ENCODE data around the gene STAG3. TPM values are rescaled to one million over a fixed set of nuclear protein-coding genes. Genes with fewer than 3 reads are reported as not detected.
"Not testable (repeated sequence)": the region's sequence is repeated elsewhere in the genome, so short reads cannot be mapped to it uniquely, and the experiment has no call there.

The STAG3 gene
- total and polyA plus RNA-seq, 5 donors = 0.41 to 1.1 (median 0.78) TPM; not detected in 1

DNA sequence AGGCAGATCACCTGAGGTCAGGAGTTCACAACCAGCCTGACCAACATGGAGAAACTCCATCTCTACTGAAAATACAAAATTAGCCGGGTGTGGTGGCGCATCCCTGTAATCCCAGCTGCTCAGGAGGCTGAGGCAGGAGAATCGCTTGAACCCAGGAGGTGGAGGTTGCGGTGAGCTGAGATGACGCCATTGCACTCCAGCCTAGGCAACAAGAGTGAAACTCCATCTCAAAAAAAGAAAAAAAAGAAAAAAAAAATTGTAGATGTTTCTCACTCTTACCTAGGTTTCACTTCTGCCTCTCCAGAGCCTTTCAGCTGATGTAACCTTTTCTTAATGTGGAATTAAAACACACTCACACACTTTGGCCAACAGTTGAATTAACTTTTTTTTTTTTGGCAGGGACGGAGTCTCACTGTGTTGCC, 18.2 kb downstream of the STAG3 start:
- DNase-seq; H3K27me3 ChIP-seq (ENCODE audit: control insufficient read depth, insufficient read depth); H3K4me3 ChIP-seq (ENCODE audit: low read length); ATAC-seq; H3K4me1 ChIP-seq (ENCODE audit: control insufficient read depth, insufficient read depth, low read length); intact Hi-C loops (cut with DNase I); H3K27ac ChIP-seq (ENCODE audit: low read length); H3K9me3 ChIP-seq (ENCODE audit: control insufficient read depth, low read length): not testable (repeated sequence)
- WGBS = 96% methylated on average over 6 of the region's 6 CpGs

DNA sequence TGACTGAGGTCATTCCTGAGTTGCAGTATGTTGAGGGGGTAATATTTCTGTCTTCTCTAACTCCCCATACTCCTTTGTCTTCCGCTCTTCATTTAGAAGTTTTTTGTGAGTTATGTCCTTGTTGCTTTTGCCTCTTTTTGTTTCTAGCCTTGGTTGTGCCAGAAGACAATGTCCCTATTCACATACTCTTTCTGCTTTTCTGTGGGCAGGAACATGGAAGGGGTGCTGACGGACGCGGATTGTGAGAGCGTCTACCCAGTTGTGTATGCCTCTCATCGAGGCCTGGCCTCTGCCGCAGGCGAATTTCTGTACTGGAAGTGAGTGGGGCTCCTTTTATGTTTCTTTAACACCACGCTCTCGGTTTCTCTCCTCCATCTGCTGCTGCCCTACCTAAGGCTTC, 20.5 kb downstream of the STAG3 start:
- DNase-seq (no peak), ATAC-seq (no peak)
- Histone ChIP-seq H3K27me3 (ENCODE audit: control insufficient read depth, insufficient read depth) (no peaks in the 10 kb centered on the region), H3K4me1 (ENCODE audit: control insufficient read depth, insufficient read depth, low read length) (no peaks in the 10 kb centered on the region), H3K4me3 (ENCODE audit: low read length) (no peak overlapping the region), H3K27ac (ENCODE audit: low read length) (no peak overlapping the region), H3K9me3 (ENCODE audit: control insufficient read depth, low read length) (no peaks in the 10 kb centered on the region)
- intact Hi-C loops (cut with DNase I) = no loop called here
- WGBS = 92% methylated on average over 10 of the region's 10 CpGs

- ATAC-seq (no peak), DNase-seq (no peak)
- 83% methylated on average over 11 of the region's 11 CpGs for WGBS
- no peak overlapping the region for H3K4me3 ChIP-seq (ENCODE audit: low read length)
- H3K4me1 ChIP-seq (ENCODE audit: control insufficient read depth, insufficient read depth, low read length) = no peaks in the 10 kb centered on the region
- no peaks in the 10 kb centered on the region for H3K9me3 ChIP-seq (ENCODE audit: control insufficient read depth, low read length)
- no peaks in the 10 kb centered on the region for H3K27me3 ChIP-seq (ENCODE audit: control insufficient read depth, insufficient read depth)
- no peak overlapping the region for H3K27ac ChIP-seq (ENCODE audit: low read length)
- intact Hi-C loops (cut with DNase I) = no loop called here
Observed at GRCh38 chr7:100200693-100201092, 23.0 kb downstream of the STAG3 start.

DNA sequence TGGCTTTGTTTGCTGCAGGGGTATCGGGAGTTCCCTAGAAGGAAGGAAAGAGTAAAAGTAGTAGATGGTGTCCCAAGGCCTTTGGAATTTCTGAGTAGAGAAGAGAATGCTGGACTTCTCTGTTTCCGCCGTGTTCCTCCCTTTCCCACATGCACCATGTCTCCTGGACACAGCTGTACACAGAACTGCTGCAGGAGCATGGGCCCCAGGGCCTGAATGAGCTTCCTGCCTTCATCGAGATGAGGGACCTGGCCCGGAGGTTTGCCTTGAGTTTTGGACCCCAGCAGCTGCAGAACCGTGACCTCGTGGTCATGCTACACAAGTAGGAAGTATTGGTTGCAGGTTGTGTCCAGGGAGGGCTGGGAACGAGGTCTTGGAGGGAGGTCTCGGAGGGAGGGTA, 26.7 kb downstream of the STAG3 start:
- no peaks in the 10 kb centered on the region for H3K9me3 ChIP-seq (ENCODE audit: control insufficient read depth, low read length)
- no peaks in the 10 kb centered on the region for H3K27me3 ChIP-seq (ENCODE audit: control insufficient read depth, insufficient read depth)
- DNase-seq = peak in 1 of 3 donors; percentile 42
- H3K4me1 ChIP-seq (ENCODE audit: control insufficient read depth, insufficient read depth, low read length) = no peaks in the 10 kb centered on the region
- intact Hi-C loops (cut with DNase I) = no loop called here
- no peak overlapping the region for H3K4me3 ChIP-seq (ENCODE audit: low read length)
- WGBS = 78% methylated on average over 9 of the region's 9 CpGs
- H3K27ac ChIP-seq (ENCODE audit: low read length) = no peak overlapping the region
- no peak for ATAC-seq

GRCh38 chr7:100208911-100209408, 31.2 kb downstream of the STAG3 start:
- intact Hi-C loops (cut with DNase I) = no loop called here
- H3K4me3 ChIP-seq (ENCODE audit: low read length) = no peak overlapping the region
- 51% methylated on average over 6 of the region's 6 CpGs for WGBS
- H3K27me3 ChIP-seq (ENCODE audit: control insufficient read depth, insufficient read depth) = no peaks in the 10 kb centered on the region
- H3K27ac ChIP-seq (ENCODE audit: low read length) = no peak overlapping the region
- H3K9me3 ChIP-seq (ENCODE audit: control insufficient read depth, low read length) = no peaks in the 10 kb centered on the region
- ATAC-seq = no peak
- DNase-seq = peak in 1 of 3 donors; percentile 35
- no peaks in the 10 kb centered on the region for H3K4me1 ChIP-seq (ENCODE audit: control insufficient read depth, insufficient read depth, low read length)

GRCh38 chr7:100209493-100209892, 31.8 kb downstream of the STAG3 start:
- Histone ChIP-seq H3K4me1 (ENCODE audit: control insufficient read depth, insufficient read depth, low read length) (no peaks in the 10 kb centered on the region), H3K27ac (ENCODE audit: low read length) (no peak overlapping the region), H3K9me3 (ENCODE audit: control insufficient read depth, low read length) (no peaks in the 10 kb centered on the region), H3K4me3 (ENCODE audit: low read length) (no peak overlapping the region), H3K27me3 (ENCODE audit: control insufficient read depth, insufficient read depth) (no peaks in the 10 kb centered on the region)
- no peak for DNase-seq
- WGBS = 37% methylated on average over 6 of the region's 6 CpGs
- intact Hi-C loops (cut with DNase I) = no loop called here
- ATAC-seq = no peak

DNA sequence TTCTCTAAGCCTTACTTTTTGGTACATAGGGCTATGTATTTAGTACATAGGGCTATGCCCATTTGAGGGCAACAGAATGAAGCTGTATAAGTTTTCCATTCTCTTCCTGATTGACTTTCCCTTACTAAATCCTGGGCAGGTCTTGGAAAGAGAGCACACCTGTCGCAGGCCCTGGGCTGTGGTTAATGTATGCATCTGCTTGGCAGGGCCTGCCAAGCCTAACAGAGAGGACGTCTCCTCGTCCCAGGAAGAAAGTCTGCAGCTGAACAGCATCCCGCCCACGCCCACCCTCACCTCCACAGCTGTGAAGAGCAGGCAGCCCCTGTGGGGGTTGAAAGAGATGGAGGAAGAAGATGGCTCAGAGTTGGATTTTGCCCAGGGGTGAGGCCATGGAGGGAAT, 33.1 kb downstream of the STAG3 start:
- H3K27ac ChIP-seq (ENCODE audit: low read length) = no peak overlapping the region
- ATAC-seq (no peak), DNase-seq (peak in 1 of 3 donors; percentile 22)
- WGBS = 80% methylated on average over 5 of the region's 5 CpGs
- H3K4me3 ChIP-seq (ENCODE audit: low read length) = no peak overlapping the region
- no peaks in the 10 kb centered on the region for H3K27me3 ChIP-seq (ENCODE audit: control insufficient read depth, insufficient read depth)
- peaks cover under 1% of the 10 kb centered on the region for H3K4me1 ChIP-seq (ENCODE audit: control insufficient read depth, insufficient read depth, low read length)
- no peaks in the 10 kb centered on the region for H3K9me3 ChIP-seq (ENCODE audit: control insufficient read depth, low read length)
- intact Hi-C loops (cut with DNase I) = loop anchor here in 1 of 4 donors (5.0 kb wide), 1 partner anchor 74 kb away; no protein-coding TSS in a partner anchor

DNA sequence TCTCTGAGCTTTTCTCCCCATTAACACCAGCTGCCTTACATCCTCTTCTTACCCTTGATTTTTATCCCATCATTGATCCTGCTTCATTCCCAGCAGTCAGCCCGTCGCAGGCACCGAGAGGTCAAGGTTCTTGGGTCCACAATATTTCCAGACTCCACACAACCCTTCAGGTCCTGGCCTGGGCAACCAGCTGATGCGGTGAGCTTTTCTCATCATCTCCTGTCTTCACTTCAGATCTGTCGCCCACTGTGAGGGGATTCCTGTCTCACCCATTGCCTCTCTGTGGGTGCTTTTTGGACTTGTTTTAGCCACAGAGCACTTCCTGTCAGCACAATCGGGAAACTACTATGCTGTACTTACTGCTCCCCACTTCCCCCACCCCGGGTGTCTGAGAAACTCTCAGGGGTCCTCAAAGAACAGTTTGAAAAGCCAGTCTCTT, 33.6 kb downstream of the STAG3 start:
- no peak overlapping the region for H3K4me3 ChIP-seq (ENCODE audit: low read length)
- DNase-seq = no peak
- intact Hi-C loops (cut with DNase I) = loop anchor here in 1 of 4 donors (5.0 kb wide), 1 partner anchor 74 kb away; no protein-coding TSS in a partner anchor

GRCh38 chr7:100212631-100213286, 35.0 kb downstream of the STAG3 start:
- peaks cover 3% of the 10 kb centered on the region for H3K4me1 ChIP-seq (ENCODE audit: control insufficient read depth, insufficient read depth, low read length)
- DNase-seq (no peak), ATAC-seq (no peak)
- H3K4me3 ChIP-seq (ENCODE audit: low read length) = no peak overlapping the region
- H3K27me3 ChIP-seq (ENCODE audit: control insufficient read depth, insufficient read depth) = no peaks in the 10 kb centered on the region
- 86% methylated on average over 5 of the region's 5 CpGs for WGBS
- no peak overlapping the region for H3K27ac ChIP-seq (ENCODE audit: low read length)
- no peaks in the 10 kb centered on the region for H3K9me3 ChIP-seq (ENCODE audit: control insufficient read depth, low read length)
- intact Hi-C loops (cut with DNase I) = loop anchor here in 1 of 4 donors (5.0 kb wide), 1 partner anchor 75 kb away; no protein-coding TSS in a partner anchor

More for the DNA sequence above, 33.6 kb downstream of the STAG3 start:
- no peaks in the 10 kb centered on the region for H3K27me3 ChIP-seq (ENCODE audit: control insufficient read depth, insufficient read depth)
- H3K4me1 ChIP-seq (ENCODE audit: control insufficient read depth, insufficient read depth, low read length) = peaks cover 3% of the 10 kb centered on the region
- H3K9me3 ChIP-seq (ENCODE audit: control insufficient read depth, low read length) = no peaks in the 10 kb centered on the region
- 72% methylated on average over 7 of the region's 7 CpGs for WGBS
- no peak overlapping the region for H3K27ac ChIP-seq (ENCODE audit: low read length)
- ATAC-seq = no peak

GRCh38 chr7:100213672-100214071, 36.0 kb downstream of the STAG3 start:
- peaks cover 3% of the 10 kb centered on the region for H3K4me1 ChIP-seq (ENCODE audit: control insufficient read depth, insufficient read depth, low read length)
- WGBS = 61% methylated on average over 6 of the region's 6 CpGs
- no peak overlapping the region for H3K4me3 ChIP-seq (ENCODE audit: low read length)
- DNase-seq (no peak), ATAC-seq (no peak)
- H3K27me3 ChIP-seq (ENCODE audit: control insufficient read depth, insufficient read depth) = no peaks in the 10 kb centered on the region
- no peak overlapping the region for H3K27ac ChIP-seq (ENCODE audit: low read length)
- H3K9me3 ChIP-seq (ENCODE audit: control insufficient read depth, low read length) = no peaks in the 10 kb centered on the region
- intact Hi-C loops (cut with DNase I) = loop anchor here in 1 of 4 donors (5.0 kb wide), 1 partner anchor 76 kb away; no protein-coding TSS in a partner anchor

GRCh38 chr7:100214356-100214755, 36.6 kb downstream of the STAG3 start:
- H3K27ac ChIP-seq (ENCODE audit: low read length); DNase-seq; H3K4me3 ChIP-seq (ENCODE audit: low read length); H3K4me1 ChIP-seq (ENCODE audit: control insufficient read depth, insufficient read depth, low read length); H3K9me3 ChIP-seq (ENCODE audit: control insufficient read depth, low read length); H3K27me3 ChIP-seq (ENCODE audit: control insufficient read depth, insufficient read depth): not testable (repeated sequence)
- intact Hi-C loops (cut with DNase I) = loop anchor here in 1 of 4 donors (5.0 kb wide), 1 partner anchor 77 kb away; no protein-coding TSS in a partner anchor
- ATAC-seq = peak in 1 of 2 donors; percentile 25
- WGBS = 85% methylated on average over 5 of the region's 5 CpGs
